GM18951 (cell line): ENCODE results near the gene ILK.

ENCODE experiments used
- POLR2A ChIP-seq: IDR thresholded peaks from 4 replicates; pipeline ENCODE4 v1.6.1; 2011; ENCODE audit warnings: mild to moderate bottlenecking; ENCODE audit not compliant: insufficient read length, insufficient read depth; ENCODE audit errors: extremely low read depth
- in situ Hi-C: fragments of 300-500 bp; cut with MboI; formaldehyde crosslinking; loops from one replicate; pipeline ENCODE4 v1.12.0; 2022; ENCODE audit warnings: low sequenced_read_pairs, mixed read lengths, inconsistent platforms; ENCODE audit not compliant: unreplicated experiment

Gene ILK

DNA sequence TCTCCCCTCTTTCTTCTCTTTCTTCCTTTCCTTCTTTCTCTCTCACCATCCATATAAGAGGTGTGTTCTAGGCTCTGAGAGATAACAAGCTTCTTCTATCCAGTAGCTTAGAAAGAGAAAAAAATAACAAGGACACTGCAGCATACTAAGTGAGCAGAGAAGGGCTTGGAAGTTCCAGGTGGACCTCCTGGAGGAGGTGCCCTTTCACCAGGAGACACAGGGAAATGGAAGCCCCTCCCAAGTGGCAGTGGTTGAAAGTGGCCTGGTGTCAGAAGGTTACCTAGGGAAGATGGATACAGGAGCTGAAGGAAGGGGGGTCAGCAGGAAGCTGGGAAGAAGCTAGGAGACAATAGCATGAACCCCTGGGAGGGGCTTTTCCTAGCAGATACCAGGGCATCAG is 46.5 kb downstream of the ILK start:
- in situ Hi-C loops = no loop called here
- TF ChIP-seq POLR2A = no peak

DNA sequence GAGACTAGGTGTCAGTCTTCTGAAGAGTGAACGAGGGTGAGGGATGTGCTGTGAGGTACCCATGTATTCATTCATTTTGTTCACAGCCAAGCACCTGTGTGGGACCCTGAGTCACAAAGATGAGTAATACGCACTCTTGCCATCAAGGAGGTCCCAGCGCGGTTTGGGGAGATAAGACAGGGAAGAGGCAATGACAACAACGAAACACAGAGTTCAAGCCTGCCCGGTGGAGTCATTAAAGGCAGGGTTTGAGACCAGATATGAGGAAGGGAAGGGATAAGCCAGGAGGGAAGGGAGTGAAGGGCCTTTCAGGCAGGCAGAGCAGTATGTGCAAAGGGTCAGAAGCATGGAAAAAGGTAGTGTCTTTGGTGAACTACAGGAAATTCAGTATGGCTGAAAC is 47.4 kb downstream of the ILK start:
- in situ Hi-C loops = no loop called here
- TF ChIP-seq POLR2A = no peak

DNA sequence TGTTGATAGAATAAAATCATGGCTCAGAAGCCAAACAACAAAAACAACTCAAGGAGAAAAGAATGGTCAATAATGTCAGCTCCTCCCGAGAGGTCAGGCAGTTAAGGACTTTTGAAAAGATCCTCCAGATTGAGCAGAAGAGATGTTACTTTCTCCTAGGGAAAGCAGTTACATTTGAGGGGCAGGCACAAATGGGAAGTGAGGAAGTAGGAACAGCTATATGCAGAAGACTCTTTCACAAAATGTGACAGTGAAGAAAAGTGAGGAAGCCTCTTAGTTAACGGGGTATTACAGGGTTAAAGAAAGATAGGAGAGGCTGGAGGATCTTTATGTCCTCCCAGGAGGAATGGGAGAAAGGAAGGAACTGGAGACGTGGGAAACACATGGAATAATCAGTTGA is 48.6 kb downstream of the ILK start:
- no peak for TF ChIP-seq POLR2A
- in situ Hi-C loops = no loop called here

DNA sequence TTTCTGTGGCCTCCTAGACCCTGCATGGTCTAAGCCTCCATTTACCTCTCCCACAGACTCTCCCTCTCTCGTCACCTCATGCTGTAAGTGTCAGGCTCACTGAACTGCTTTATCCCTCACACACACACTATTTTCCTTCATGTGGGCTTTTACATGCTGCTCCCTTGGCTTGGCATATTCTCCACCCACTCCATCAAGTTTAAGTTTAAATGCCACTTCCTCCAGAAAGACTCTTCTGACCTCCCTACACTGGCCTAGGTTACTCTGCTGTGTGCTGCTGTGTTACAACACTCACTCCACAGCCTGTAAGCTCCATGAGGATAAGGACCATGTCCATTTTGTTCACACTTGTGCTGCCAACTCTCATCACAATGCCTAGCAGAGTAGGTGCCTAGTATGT is 49.5 kb downstream of the ILK start:
- no peak for TF ChIP-seq POLR2A
- in situ Hi-C loops = no loop called here

DNA sequence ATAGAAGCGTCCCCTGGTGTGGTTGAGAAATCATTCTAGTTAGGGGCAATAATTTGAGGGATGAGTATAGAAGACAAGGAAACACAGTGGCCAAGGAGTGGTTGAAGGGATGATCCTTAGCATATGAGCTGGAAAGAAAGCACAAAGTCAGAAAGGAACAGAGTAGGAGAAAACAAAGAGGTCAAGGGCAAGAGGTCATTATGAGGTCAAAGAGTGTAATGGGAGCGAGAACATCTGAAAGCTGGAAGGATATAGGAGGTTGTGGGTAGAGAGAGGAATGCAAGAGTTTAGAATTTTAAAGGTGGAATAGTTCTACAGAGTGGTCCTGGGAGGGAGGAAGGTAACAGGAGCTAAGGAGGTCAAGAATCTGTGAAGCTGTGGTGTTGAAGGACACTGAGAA is 50.1 kb downstream of the ILK start:
- TF ChIP-seq POLR2A = no peak
- in situ Hi-C loops = no loop called here

DNA sequence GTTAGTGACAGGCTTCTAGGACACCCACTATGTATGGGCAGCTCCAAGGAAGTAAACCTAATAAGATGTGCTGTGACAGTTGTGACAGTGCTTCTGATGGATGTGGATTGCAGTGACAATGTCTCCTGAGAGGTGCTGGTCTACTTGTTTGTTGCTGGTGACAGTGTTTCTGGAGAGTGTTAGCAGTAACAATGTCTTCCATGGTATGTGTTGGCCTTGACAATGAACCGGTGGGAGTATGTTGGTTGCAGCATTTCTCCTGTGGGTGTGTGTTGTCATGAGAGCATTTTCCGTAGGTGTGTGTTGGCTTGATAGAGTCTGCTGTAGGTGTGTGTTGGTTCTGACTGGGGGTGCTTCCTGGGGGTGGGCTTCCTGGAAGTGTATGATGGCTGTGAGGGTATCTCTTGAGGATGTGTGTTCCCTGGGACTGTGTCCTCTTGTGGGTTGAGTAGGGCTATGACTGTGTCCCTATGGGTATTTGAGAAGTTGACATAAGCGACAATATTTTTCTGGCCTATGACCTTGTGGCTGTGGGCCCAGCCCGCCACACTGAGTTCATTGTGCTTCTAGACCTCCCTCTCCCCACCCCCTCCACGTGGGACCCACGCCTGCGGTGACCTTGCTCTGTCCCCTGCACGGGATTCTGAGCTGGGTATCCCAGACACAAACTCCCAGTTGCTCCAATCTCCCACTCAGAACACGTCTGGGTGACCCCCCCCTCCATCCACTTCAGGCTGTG is 50.9 kb downstream of the ILK start:
- in situ Hi-C loops = no loop called here
- TF ChIP-seq POLR2A = no peak

DNA sequence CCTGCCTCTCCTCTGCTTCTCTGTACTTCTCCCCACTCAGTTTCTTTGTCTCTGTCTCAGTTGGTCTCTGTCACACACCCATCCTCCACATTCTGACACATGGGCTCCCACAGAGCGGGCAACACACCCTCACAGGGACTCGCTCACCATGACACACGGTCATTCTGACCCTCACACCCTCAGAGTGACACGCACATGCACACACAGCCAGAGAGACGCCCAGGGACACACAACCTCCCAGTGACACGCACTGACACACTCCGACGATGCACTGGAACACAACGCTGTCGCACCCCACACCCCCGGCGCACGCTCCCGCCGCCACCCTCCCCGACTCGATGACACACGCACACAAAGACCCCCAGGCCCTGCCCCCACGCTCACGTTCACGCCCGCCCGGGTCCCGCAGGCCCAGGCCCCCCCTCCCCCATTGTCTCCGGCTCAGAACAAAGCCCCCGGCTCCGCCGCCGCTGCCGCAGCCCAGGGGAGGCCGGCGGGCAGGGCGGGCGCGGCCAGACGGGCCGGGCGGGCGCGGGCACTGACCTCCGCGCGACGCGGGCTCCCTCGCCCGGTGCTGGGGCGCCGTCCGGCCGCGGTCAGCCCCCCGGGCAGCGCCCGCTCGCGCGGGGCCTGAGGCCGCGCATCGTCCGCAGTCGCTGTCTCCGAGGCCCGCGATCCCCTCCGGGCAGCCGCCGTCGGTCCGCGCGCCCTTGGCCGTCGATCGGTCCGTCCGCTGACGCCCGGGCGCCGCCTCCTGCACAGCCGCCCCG is 51.6 kb downstream of the ILK start:
- no peak for TF ChIP-seq POLR2A
- in situ Hi-C loops = no loop called here

DNA sequence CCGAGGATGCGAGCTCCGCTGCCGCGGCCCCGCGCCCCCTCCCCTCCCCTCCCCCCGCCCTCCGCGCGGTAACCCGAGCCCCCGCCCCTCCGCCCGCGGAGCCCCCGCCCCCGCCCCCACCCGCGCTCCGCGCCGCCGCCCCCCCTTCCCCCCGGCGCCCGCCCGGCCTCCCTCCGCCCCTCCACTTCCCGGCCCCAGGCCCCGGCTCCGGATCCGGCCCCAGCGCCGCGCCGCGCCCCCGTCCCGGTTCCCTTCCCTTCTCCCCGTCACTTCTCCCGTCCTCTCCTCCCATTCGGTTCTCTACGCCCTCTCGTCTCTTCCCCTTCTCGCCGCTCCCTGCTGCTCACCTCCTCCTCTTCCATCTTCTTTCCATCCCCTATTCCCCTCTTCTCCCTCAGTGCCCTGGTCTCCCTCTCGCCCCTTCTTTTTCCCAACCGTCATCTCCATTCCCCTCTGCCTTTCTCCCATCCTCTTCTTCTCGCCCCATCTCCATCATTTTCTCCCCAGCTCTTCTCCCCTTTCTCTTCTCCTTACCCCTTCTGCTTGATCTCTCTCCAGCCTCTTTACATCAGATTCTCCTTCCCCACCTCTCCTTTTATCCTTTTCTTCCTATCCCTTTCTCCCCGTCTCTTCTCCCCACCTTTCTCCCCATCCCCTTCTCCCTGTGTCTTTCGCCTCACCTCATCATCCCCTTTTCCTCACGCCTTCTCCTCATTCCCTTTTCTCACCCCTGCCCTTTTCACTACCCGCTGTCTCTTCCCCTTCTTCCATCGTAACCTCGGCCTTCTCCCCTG is 52.4 kb downstream of the ILK start, which contains the start of gene DCHS1:
Gene DCHS1, minus strand, starts transcription at position 20 of the 794 bp plus-strand sequence. CDS start 14,196 bp downstream, outside the sequence.
- no peak for TF ChIP-seq POLR2A
- in situ Hi-C loops = no loop called here

DNA sequence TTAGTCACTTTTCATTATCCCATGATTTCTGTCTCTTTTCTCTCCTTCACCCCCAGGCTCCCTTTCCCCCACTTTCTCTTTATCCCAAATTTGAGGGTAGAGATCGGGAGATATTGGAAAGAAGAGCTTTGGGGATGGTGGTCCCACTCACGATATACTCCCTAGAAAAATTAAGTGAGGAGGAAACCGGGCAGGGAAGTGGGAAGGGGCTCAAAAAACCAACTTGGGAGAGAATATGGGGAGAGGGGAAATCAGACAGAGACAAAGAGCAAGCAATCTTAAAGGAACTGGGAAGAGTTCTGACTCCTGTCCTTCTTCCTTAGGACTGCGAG is 53.0 kb downstream of the ILK start:
- no peak for TF ChIP-seq POLR2A

DNA sequence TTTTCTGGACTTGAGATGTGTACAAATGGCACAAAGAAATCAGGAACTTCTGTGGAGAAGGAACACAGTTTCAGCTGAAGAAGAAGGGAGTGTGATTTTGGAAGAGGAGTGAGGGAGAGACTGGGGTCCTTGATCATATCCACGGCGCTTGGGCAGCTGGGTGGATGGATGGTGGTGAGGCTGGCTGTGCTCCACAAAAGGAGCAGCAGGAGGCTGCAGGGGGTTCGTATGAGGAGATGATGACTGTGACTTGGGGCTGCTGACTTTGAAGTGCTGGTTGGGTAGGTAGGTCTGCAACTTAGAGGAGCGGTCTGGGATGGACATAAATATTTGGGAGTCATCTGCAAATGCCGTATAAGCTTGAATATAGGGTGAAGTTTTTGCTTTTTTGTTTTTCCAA is 53.4 kb downstream of the ILK start:
- in situ Hi-C loops = no loop called here

More for the DNA sequence above, 53.0 kb downstream of the ILK start:
- in situ Hi-C loops = no loop called here

DNA sequence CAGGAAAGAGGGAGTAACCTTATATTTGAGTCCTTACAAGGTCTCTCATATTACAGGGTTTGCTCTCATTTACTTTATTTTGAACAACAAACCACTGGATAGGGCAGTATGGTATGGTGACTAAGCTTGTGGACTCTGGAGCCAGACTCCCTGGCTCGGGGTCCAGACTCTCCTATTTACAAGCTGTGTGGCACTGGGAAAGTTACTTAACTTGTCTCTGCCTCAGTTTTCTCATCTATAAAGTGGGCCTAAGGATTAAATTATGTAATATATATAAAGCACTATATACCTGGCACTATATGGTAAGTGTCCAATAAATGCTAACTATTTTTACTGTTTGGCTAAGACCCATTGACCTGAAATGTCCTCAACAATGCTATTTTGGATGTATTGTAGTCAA is 53.8 kb downstream of the ILK start:
- no peak for TF ChIP-seq POLR2A
- in situ Hi-C loops = no loop called here

More for the DNA sequence above, 53.4 kb downstream of the ILK start:
- TF ChIP-seq POLR2A = no peak

DNA sequence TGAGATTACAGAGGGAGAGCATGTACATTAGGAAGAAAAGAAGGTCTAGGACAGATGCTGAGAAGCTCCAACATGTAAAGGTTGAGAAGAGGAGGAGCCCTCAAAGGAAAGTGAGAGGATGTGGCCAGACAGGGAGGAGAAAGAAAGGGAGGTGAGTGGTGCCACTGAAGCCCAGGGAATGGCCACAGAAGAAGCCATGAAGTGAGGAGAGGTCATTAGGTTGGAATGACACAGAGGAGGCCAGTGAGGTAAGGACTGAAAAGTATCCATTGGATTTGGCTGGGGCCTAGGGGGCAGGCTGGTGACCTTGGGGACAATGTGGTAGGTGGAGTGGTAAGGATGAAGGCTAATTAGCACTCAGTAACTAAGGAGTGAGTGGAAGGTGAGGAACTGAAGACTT is 55.1 kb downstream of the ILK start:
- in situ Hi-C loops = no loop called here
- no peak for TF ChIP-seq POLR2A
